C1 segment of cervical spinal cord (tissue), 14 donors: ENCODE data around the gene LSM7.
"Not testable (repeated sequence)": the region's sequence is repeated elsewhere in the genome, so short reads cannot be mapped to it uniquely, and the experiment has no call there.

Experiments used
- DNase-seq, 14 donors: peaks; one replicate each; lab custom pipeline; 2025; lab: John Stamatoyannopoulos, UW

Gene LSM7

GRCh38 chr19:2355168-2356035, 27.0 kb upstream of the LSM7 start:
- peak in 1 of 14 donors; percentile 54 for DNase-seq

DNA sequence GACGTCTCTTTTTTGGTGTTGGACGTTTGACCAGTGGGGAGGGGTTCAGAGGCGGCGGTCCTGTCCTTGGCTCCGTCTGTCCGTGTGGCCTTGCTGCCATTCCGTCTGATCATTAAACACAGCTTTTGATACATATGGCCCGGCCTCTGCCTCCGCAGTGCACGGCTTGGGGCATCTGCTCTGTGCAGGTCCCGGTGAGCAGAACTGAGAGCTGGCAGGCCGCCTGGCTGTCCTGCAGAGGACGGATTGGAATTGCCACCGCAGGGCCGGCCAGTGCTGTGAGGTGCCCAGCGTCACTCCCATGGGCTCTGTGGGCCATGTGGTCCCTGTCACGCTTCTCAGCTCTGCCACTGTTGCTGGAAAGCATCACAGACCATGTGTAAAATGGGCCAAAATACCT, 26.3 kb upstream of the LSM7 start:
- DNase-seq: no peak

DNA sequence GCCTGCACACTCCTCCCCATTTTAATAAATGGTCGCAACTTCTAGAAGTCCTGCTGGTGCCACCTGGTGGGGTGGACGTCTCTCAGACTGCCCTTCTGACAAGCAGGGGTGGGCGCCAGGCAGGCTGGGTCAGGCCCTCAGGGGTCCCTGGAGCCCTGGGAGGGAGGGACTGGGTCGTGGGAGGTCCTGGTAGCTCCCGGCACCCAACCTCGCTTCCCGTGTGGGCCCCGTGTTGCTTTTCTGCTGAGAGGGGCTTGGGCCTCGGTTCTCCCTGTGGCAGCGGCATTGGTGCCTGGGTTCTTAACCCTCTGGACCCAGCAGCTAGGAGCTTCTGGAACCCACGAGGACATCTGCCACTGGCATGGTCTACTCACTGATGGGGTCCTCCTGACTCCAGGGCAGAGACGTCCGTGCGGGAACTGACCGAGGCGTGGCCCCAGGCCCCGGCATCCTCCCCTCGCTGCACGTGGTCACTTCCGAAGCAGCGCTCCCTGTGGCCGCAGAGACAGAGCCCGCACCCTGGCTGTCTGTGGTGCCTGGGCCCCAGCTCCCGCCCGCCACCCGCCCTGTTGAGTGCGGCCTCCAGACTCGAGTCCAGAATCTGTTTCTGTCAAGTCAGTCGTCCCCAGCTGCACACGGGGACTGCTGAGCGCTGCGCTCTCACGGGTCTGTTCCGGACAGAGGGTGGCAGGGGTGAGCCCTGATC, 25.7 kb upstream of the LSM7 start:
- no peak for DNase-seq

DNA sequence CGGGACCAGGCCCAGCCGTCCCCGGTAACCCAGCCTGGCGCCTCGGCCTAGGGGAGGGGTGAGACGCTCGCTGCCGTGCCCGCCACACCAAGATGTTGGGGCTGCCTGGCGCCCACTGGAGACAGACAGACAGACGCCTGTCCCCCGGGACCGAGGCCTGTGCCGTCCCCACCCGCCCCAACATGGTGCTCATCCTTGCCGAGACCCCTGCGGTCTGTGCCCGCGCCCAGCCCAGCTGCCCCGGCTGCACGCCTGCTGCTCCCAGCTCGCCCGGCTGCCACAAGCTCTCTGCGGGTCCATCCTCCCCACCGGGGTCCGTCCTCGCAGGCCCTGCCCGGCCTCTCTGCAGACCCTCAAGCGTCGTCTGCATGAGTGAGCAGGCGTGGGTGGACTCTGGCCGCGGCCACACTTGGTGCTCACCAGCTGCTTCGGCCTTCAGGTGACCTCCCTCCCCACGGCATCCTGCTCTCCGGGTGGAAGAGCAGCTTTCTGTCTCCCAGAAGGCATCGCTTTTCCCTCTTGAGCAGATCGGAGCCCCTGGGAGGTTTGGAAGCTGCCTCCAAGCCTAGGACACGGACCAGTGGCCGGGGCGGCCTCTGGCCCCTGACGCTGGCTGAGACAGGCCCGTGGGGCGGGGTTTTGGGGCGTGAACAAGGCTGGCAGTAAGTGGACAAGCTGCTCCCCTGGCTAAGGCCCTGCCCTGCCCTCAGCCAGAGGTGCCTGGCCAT, 24.9 kb upstream of the LSM7 start:
- no peak for DNase-seq

GRCh38 chr19:2352121-2352520, 23.7 kb upstream of the LSM7 start:
- DNase-seq: no peak

- no peak for DNase-seq
Observed at GRCh38 chr19:2351591-2351990, 23.2 kb upstream of the LSM7 start.

- no peak for DNase-seq
Observed at GRCh38 chr19:2350656-2351055, 22.3 kb upstream of the LSM7 start.

DNA sequence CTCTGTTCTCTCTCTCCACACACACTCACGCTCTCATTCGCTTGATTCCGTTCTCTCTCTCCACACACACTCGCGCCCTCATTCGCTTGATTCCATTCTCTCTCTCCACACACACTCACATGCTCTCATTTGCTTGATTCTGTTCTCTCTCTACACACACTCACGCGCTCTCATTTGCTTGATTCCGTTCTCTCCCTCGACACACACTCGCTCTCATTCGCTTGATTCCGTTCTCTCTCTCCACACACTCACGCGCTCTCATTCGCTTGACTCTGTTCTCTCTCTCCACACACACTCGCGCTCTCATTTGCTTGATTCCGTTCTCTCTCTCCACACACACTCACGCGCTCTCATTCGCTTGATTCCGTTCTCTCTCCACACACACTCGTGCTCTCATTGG, 21.4 kb upstream of the LSM7 start:
- DNase-seq: not testable (repeated sequence)

DNA sequence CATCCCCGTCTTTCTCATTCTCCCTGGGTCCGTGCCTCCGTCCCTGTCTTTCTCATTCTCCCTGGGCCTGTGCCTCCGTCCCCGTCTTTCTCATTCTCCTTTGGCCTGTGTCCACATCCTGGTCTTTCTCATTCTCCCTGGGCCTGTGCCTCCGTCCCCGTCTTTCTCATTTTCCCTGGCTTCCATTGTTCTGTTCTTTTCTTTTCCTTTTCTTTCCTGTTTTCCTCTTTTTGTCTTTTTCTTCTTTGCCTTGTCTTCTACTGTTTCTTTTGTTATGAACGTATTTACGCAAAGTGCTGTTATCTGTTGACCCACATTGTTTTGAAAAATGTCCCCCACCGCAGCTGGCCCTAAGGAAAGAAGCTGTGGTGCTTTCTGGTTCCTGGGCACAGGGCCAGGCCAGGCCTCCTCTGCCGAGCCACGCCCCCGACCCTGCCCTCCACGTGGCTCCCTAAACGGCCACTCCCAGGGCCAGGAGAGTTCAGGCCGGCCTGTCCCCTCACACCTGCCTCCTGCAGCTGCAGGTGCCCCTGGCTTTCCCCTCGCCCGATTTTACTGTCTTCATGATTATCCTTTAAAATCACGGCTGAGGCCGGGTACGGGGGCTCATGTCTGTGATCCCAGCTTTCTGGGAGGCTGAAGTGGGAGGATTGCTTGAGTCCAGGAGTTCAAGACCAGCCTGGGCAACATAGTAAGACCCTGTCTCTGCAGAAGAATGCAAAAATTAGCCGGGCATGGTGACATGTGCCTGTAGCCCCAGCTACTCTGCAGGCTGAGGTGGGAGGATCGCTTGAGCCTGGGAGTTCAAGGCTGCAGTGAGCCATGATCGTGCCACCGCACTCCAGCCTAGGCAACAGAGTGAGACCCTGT, 17.6 kb upstream of the LSM7 start:
- no peak for DNase-seq

- no peak for DNase-seq
Observed at GRCh38 chr19:2345076-2345475, 16.7 kb upstream of the LSM7 start.

- no peak for DNase-seq
Observed at GRCh38 chr19:2344381-2344870, 16.0 kb upstream of the LSM7 start.

DNA sequence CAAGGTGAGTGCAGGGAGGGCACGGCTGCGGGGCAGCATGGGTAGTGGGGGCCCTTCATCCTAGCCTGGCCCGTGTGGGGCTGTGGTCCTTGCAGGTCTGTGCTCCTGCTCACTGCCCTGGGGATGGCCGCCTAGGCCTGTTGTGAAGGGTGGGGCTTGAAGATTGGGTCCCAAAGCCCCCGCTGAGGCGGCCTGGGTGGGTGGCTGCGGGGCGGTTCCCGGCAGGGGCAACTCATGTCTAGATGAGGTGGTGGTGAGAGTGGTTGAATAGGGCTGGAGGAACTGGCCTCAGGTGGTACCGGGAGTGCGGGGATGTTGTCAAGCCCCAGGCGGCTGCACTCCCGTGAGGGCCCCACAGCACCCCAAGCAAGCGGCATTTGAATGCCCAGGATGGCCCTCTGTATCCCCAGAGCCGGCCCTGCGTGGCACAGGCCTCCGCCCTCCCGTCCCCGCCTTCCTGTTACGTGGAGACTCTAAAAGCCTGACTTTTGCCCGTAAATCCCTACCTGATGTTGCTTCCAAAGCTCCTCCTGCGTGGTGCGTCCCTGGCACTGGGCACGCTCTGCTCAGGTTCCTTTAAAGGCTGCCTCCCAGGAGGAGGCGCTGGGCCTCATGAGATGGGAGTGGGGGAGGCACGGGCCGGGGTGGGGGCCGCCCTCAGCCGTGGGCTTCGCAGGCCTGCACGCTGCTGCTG, 15.1 kb upstream of the LSM7 start:
- no peak for DNase-seq

DNA sequence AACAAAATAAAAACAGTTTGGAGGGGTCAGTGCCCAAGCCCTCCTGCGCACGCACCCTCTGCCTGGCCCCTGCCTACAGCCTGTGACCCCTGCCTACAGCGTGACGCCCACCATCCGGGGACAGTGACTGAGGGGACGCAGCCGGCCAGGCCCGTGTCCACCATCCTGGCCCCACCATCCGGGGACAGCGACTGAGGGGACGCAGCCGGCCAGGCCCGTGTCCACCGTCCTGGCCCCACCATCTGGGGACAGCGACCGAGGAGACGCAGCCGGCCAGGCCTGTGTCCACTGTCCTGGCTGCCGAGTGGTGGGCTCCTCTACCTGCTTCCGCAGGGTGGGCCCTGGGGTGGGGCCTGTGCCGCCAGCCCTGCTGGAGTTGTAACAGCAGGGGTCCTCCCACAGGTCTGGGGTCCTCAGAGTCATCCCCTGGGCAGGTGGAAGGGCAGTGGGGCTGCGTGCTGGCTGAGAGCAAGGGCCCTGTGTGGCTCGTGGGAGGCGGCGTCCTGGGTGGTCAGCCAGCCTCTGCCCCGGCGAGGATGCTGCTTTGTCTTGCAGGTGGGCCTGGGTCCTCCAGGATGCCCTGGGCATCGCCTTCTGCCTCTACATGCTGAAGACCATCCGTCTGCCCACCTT, 14.4 kb upstream of the LSM7 start:
- DNase-seq: no peak

GRCh38 chr19:2341982-2342381, 13.6 kb upstream of the LSM7 start:
- no peak for DNase-seq

DNA sequence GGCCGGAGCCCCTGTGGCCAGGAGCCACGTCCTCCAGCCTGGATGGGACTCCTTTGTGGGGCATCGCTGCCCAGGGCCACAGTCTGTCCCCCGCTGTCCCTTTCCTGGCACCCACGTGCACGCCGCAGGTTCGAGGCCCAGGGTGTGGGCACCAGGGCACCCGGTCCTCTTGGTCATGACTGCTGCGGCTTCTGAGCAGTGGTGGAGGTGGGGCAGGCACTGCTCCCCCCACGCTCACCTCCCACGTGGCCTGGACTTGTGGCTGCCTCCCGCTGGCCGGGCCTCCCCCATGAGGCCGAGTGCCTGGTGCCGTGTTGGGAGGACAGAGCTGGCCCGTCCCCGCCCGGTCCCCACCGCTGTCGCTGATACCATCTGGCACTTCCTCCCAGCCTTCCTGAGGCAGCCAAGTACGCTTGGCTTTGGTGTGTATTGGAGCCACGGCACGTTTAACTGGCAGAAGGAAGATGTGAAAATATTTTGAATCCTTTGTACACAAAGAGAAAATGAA, 12.9 kb upstream of the LSM7 start:
- peak in 1 of 14 donors; percentile 18 for DNase-seq

- DNase-seq: no peak
Observed at GRCh38 chr19:2340496-2341243, 12.3 kb upstream of the LSM7 start.

GRCh38 chr19:2339644-2340310, 11.4 kb upstream of the LSM7 start:
- DNase-seq: no peak
